NK-92 treated with Interleukin-12 subunit alpha and Interleukin-12 subunit beta, amount 100 ng/mL, for 24 hours (cell line): ENCODE results near the gene RNF217.
"Not testable (repeated sequence)": the region's sequence is repeated elsewhere in the genome, so short reads cannot be mapped to it uniquely, and the experiment has no call there.

Experiments used
- DNase-seq: peaks from one replicate; lab custom pipeline; 2025; lab: John Stamatoyannopoulos, UW

Gene RNF217

DNA sequence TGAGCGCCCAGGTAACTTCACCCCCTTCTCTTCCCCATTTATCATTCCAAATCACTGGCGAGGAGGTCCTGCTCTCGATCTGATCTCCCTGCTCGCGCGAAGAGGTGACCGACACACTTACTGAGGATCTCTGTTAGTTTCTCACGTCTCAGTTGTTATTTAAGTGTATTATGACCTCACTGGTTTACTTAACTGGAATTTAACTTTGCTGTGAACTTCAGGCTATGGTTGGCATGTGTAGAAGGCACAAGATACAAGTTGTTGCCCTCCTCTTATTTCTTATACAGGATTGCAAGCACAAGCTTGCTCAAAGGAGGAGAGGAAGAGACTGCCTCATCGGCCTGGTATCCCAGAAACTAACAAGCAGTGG is 1.2 kb downstream of the RNF217 start:
- DNase-seq: no peak

DNA sequence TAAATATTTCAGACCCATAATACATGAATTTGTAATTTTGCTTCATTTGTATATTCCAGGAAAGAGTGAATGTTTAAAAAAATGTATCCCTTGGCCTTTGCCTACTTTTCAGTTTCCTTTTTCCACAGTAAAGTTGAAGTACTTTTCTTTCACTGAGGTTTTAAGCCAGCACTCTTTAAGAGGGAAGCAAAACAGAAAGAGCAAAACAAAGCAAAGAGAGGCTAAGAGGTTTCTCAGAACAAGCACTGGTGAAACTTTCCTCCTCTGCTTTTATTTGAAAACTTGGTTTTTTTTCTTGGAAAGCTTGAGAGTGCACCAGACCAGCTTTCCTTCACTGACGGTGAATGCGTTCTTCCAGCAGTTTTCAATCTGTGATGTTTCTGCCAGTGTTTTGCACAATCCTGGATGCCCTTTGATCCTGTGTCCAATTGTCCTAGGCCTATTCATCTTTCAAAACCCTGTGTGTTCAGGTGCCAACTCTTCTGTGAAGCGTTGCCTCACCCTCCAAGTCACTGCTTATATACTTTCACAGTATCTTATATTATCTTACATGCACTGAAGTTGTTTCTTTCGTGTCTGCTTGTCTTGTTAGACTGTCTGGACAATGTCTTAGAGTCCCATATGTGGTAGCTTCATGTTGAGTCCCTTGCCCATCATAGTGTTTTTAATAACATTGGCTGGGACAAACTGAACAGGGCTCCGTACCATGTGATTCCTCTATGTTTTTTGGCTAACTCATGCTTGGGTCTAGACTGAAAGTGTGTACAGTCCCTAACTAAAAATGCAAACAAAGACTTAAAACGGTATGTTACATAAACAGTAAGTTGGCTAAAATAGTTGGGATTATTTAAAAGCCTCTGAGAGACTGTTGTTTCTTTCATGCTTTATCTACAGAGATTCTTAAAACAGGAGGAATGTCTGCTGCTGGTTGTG is 1.9 kb downstream of the RNF217 start:
- DNase-seq: no peak

DNA sequence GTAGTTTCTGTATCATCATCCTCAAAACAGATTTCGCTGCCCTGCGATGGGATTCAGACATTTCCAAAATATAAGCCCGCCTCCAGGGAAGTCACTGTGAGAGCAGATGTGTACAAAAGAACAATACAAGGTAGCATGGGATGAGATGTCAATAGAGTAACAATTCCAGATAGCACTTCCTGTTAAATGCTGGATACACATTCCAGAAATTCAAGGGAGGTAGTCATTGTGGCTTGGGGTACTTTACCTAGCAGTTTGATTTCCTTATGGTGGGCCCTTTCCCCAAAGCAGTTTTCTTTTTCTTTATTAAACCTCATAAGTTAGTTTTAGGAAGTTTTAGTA is 2.5 kb downstream of the RNF217 start:
- DNase-seq: no peak

DNA sequence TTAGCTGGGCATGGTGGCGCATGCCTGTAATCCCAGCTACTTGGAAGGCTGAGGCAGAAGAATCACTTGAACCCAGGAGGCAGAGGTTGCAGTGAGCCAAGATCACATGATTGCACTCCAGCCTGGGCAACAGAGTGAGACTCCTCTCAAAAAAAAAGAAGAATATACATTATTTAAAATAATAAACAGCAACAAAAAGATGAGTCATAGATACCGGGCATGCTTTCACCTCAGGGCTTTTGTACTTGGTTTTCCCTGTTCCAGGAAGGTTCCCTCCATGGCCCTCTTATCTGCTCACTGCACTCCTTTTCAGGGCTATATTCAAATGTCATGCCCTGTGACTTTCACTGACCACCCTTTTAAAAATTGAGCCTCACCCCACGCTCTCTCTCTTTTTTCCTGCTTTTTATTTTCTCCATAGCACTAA is 3.2 kb downstream of the RNF217 start:
- not testable (repeated sequence) for DNase-seq

DNA sequence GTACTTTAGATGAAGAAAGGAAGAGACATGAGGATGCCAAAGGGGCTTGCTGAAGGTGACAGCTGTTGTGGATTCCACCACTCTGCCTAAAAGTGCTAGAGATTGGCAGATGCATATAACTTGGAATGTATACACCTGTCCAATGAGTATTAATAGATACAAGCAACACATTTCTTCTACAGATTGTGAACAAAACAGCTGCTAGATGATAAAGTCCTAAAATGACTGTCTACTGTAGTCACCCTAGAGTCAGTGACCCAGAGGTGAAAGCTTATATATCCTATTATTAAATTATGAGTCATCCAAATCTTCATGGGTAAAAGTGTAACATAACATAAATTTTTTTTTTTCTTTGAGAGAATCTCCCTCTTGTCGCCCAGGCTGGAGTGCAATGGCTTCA is 5.2 kb downstream of the RNF217 start:
- no peak for DNase-seq

DNA sequence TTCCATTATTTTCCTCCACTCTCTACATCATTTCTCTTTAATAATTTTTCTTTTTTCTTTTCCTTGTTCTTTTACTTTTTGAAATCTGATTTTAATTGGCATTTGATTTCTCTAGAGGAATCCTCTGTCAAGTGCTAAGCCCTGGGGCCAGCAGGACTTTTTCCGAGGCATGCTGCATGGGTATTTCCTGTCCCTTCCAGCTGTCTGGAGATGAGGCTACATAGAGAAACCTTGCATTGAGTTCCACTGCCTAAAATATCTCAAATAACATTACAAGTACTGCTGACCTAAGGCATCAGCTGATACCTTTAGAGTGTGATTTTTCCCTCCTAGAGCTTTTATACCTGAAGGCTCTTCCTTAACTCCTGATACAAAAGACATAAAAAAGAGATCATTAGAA is 6.2 kb downstream of the RNF217 start:
- no peak for DNase-seq

DNA sequence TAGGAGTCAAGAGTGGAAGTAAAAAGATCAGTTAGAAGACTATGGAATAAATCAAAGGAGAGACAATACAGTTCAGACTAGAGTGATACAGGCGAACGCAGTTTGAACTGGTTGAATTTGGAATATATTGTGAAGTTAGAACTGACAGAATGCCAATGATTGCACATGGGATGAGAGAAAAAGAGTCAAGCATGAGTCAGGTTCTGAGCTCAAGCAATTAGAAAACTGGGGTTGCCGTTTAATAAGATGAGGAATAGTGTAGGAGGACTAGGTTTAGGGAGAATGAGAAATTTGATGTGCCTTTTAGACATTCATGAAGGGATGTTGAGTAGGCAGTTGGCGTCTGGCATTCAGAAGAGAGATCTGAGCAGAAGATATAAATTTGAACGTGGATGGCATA is 8.0 kb downstream of the RNF217 start:
- no peak for DNase-seq

DNA sequence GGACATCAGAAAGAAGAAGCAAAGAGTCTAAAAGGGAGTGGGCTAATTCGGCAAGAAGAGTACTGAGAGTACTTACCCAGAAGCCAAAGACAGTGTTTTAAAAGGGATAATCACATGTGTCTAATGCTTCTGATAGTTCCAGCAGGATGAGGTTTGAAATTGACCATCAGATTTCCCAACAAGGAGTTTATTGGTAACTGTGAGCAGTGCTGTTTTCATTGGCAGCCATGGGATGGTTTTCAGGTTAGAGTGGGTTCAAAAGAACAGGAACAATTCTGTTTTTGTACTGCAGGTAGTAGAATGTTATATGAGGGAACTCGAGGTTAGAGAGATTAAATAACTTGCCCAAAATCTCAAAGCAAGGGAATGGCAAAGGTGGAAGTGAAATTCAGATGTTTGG is 8.5 kb downstream of the RNF217 start:
- DNase-seq: no peak

DNA sequence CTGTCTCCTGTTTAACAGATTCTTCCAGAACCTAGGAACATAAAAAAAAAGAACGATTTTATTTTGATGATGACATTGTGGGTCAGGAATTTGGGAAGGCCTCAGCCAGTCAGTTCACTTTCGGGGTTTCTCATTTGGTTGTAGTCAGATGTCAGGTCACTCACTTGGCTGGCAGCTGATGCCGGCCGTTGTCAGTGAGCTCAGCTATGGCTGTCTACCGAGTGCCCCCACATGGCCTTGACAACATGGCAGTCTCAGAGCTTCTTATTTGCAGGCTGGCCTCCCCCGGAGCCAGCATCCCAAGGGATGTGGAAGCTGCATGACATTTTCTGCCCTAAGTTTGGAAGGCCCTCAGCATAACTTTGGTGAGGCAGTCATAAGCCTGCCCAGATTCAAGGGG is 11.5 kb downstream of the RNF217 start:
- DNase-seq: no peak

DNA sequence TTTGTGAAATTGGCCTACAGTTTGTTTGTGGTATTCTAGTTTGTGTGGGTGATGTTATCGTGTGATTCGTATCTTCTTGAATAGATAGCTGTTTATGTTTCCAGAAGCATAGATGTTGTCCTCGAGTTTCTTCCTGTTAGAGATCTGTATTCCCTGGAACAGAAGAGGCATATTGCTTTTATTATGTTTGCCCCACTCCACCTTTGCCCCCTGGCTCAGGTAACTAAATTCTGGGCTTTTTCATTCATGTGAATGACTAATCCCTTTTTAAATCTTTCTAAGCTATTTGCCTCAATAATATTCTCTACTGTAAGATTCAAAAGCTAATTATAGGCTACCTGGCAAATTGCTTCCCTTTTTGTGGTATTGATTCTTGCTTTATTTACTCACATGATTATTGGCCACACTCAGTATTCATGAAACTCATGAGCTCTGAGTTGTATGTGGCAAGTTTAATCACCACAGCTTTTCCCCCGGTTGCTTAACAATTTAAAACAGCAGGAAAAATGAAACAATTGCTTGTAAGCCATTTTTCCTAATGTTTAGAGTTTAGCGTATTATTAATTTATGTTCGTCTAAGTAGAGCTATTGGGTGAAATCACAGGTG is 12.6 kb downstream of the RNF217 start:
- DNase-seq: no peak

DNA sequence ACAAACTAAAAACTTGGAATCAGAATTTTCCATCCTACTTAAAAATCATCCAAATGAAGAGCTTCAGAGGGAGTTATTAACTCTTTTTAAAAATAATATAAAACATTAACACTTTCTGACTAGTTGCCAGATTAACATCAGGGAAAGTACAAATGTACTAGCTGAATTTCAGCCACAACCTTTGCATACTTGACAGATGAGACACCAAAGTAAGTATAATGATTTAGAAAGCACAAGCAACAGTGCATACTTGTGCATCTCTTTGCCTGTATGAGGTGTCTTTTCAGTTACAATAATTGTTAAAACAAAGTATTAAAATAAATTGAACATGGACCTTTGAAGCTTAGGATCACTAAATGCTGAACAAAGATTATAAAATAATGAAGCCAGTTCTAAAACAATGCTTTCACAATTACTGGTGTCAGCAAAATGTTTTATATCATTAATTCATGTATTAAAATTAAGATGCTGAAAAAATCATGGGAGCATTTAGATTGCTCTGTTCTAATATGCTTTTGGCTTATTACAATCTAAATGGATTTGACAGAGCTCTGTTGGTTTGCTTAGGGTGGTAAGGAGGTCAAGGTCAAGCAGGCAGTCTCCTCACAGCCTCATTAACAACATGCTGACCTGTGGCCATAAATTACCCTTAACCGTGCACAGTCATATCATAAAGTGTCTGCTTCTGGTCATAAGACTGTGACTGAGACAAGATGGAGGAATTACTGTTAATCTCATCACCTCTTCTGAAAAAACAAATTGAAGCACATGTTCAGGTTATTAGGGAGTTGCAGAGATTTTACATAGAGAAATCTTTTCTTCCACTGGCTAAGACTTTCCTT is 15.1 kb downstream of the RNF217 start:
- no peak for DNase-seq

DNA sequence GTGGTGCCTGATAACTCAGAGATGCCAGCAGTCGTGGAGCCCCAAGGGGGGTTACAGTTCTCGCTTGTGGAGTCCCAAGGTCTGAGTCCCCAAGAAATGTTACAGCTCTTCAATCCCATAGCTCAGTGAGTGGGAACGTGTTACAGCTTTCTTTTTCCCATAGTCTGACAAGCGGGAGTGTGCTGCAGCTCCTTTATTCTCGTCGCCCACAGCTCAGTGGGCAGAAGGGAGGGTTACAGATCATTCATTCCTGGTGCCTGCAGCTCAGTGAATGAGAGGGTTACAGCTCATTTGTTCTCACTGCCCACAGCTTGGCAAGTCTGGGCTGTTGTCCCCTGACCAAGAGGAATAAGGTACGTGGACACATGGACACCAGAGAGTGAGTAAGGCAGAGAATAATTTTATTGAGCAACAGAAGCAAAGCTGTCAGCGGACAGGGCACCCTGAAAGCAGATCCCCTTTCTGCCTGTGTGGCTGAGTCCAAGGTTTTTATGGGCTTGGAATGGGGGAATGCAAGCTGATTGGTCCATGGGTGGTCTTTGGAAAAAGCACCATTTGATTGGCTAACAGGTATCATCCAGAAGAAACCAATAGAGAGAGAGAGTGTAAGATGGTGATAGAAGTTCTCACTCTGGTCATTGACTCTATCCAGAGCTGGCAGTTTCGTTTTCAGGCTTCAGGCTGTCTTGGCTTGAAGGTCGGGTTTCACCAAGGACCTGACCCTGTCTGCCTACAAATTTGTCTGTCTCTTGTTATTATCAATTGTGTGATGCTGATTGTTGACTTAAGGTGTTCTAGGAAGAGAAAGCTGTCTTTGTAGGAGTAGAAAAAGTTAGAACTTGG is 16.4 kb downstream of the RNF217 start:
- DNase-seq: no peak

DNA sequence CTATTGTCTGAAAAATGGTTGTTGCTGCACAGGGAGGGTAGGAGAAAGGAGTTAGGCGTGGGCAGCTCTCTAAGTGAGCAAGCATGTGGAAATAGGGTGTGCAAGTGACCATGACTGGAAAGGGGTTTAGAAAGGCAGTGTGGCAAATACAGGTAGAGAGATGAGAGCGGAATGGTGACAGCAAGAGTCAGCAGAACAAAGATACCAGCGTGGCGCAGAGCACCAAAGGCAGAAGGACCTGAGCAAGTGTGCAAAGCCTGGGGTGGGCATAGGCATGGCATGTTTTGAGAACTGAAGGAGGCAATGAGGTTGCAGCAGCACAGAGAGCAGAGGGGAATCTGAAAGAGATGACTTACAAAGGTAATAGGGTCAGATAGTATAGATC is 17.0 kb downstream of the RNF217 start:
- no peak for DNase-seq

DNA sequence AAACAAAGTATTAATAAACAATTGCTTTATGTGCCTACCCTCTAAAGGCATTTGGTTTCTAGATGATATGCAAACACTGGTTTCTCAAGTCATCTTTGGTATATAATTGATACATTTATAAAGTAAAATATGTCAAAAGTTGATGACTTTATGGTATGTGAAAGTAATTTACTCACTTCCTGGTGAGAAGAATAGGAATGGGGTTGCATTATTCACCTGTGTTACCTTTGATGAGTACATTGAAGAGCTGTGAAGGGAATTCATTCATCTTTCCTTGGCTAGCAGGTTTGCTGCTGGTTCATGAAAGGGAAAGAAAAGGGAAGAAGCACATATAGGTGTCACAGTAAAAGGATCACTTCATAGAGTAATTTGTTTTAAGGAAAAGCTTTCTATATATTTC is 20.4 kb downstream of the RNF217 start:
- no peak for DNase-seq

DNA sequence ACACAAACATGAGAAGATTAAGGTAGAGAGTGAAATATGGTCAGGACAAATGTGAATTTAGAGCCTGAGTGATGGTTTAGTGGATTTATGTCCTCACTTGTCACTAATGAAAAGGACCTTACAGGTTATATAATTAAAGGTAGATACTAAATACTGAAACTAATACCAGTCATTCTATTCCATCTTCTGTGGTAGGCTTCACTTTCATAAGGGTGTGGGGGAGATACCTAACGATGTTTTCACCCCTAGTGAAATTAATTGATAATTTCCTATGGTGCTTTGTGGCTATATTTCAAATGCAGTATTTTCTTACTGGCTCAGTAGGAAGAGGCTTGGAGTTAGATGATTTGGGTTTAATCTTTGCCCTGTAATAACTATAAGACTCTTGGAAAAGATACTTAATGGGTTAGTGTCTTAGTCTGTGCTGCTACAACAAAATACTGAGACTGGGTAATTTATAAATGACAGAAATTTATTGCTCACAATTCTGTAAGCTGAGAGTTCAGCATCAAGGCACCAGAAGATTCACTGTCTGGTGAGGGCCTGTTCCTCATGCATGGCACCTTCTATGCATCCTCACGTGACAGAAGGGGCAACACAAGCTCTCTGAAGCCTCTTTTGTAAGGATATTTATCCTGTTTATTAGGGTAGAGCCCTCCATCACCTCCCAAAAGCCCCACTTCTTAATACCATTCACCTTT is 21.3 kb downstream of the RNF217 start:
- DNase-seq: no peak

DNA sequence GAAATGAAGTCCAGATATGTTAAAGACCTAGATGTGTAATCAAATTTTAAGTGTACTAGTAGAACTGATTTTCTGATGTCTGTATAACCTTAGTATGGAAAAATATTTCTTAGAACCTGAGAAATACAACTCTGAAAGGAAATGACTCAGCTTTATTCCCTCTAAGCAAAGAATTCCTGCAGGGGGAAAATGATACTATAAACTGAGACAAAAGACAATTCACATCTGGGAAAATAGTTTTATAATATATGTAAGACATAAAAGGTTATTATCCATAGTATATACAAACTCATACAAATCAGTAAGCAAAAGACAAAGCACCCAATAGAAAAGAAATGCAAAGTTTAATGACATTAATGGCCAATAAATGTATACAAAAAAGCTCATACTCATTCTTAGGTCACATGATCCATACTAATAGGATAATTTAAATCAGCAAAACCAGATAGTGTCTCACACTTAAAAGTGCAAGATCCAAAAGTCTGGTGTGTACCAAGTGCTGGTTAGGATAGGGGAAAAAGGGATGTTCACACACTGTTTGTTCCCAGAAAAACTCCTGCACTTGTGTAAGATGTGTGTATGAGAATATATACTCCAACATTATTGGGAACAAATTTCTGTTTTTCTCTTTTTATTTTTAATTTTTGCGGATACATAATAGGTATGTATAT is 22.6 kb downstream of the RNF217 start:
- DNase-seq: no peak

DNA sequence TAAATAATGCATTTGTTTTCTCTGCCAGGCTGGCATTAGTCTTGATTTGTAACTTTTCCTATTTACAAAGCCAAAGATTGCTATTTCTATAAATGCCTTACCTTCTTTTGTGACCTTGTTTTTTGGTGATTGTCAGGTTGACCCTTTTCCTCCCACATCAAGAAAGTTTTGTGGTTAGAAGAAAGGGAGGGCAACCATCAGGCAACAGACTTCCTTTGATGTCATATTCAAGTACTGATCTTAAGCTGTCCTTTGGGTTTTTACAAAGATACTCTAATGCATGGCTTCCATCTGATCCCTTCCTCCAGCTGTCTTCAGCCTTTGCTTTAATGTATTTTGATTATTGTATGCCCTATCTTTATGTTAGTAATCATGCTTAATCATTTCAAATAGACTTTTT is 23.9 kb downstream of the RNF217 start:
- no peak for DNase-seq

DNA sequence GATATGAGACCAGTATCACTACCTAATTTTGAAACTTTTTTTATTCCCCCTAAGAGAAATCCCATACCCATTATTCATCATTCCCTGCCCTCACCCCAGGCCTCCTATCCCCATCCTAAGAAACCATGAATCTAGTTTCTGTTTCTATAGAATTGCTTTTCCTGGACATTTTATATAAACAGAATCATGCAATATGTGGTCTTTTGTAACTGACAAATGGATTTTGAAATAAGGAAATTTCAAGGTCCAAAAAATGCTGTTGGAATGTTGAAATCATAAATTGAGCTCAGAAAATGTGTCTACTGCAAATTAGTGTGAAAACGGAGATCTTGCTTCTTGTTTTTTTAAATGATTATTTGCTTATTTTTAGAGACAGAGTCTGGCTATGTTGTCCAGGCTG is 25.1 kb downstream of the RNF217 start:
- DNase-seq: no peak

DNA sequence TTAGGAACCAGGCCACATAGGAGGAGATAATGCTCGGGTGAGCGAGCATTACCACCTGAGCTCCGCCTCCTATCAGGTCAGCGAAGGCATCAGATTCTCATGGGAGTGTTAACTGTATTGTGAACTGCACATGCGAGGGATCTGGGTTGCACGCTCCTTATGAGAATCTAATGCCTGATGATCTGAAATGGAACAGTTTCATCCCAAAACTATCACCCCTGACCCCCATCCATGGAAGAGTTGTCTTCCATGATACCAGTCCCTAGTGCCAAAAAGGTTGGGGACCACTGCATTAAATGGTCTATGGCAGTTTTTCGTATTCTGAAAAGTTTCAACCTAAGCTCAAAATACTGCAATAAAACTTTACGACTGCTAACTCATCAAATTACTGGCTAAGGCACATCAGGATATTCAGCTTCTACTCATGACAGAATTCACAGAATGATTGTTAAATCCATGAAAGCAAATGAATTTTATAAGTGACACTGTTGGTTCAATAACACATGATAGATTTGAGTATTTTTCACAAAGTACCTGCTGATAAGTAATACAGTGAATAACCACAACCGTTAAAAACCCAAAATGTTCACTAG is 25.9 kb downstream of the RNF217 start:
- DNase-seq: no peak
